ENCODE data around the gene KCTD2. TPM values are rescaled to one million over a fixed set of nuclear protein-coding genes. Genes with fewer than 3 reads are reported as not detected.

The KCTD2 gene, protein sequence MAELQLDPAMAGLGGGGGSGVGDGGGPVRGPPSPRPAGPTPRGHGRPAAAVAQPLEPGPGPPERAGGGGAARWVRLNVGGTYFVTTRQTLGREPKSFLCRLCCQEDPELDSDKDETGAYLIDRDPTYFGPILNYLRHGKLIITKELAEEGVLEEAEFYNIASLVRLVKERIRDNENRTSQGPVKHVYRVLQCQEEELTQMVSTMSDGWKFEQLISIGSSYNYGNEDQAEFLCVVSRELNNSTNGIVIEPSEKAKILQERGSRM
- total RNA-seq = 15.2 and 15.5 TPM in 2 replicates

DNA sequence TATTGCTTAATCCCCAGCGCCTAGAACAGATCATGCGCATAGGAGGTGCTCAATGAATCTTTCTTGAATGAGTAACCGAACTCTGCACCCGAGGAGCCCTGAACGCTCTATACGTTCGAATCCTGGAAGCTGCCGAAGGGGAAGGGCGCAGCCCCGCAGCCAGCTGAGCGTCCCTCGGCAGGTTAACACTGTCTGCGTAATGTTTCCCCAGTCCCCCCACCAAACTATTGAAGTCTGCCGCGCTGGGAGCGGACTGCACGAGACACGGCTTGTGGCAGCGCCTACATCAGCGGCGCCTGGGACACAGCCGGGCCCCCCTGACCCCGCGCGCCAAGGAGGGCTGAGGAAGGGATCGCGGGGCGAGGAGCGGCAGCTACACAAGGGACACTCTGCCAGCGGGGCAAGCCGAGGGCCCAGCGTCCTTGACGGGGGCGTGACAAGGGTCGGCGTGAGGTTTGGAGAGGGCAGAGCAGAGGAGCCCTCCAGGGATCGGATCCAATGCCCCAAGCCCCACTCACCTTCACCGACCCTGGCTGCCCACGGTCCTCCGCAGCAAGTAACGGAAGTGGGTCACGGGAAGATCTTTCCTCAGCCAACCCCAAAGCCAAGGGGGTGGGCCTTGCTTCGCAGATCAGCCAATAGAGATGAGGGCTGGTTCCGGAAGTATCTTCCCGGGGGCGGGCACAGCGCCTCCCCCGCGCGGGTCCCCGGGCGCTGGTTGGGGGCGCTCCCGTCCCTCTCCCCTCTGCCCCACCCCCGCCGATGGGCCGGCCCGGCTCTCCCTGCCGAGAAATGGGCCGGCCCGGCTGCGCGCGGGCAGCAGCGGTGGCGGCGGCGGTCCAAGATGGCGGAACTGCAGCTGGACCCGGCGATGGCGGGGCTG is at the start of gene KCTD2, which contains the start of gene ATP5PD:
Gene KCTD2, plus strand, starts transcription at position 819 of the 883 bp plus-strand sequence. Its CDS starts 26 bp downstream, at position 845.
Gene ATP5PD, minus strand, starts transcription at position 563 of the 883 bp plus-strand sequence. CDS start 4,319 bp downstream, outside the sequence.

DNA sequence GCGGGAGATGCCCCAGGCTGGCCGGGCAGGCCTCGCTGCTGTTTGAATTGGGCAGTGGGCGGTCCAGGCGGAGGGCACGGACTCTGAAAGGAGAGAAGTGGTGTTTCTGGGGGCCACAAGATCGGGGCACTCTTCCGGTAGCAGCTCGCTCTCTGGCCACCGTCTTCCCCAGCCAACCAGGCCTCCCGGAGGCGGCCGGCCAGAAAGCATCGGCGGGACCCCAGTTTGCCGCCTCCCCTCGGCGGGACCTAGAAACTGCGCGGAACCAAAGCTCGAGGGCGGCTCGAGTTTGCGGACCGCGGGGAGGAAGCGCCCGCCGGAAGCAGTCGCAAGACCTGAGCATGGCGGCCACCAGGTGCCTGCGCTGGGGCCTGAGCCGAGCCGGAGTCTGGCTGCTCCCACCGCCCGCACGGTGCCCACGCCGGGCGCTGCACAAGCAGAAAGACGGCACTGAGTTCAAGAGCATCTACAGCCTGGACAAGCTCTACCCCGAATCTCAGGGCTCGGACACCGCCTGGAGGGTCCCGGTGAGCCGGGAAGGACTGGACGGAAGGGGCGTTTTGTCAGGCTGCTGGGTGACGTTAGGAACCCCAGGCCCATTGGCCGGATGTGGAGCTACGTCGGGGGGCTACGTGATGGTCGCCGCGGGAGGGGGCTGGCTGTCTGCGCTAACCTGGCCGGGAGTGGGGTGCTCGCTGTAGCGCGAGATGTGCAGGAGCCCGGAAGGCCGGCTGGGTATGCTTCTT is 34.5 kb upstream of the KCTD2 start, which contains the start of gene MRPL58:
Gene MRPL58, plus strand, starts transcription at position 325 of the 746 bp plus-strand sequence. Its CDS starts 17 bp downstream, at position 342.

DNA sequence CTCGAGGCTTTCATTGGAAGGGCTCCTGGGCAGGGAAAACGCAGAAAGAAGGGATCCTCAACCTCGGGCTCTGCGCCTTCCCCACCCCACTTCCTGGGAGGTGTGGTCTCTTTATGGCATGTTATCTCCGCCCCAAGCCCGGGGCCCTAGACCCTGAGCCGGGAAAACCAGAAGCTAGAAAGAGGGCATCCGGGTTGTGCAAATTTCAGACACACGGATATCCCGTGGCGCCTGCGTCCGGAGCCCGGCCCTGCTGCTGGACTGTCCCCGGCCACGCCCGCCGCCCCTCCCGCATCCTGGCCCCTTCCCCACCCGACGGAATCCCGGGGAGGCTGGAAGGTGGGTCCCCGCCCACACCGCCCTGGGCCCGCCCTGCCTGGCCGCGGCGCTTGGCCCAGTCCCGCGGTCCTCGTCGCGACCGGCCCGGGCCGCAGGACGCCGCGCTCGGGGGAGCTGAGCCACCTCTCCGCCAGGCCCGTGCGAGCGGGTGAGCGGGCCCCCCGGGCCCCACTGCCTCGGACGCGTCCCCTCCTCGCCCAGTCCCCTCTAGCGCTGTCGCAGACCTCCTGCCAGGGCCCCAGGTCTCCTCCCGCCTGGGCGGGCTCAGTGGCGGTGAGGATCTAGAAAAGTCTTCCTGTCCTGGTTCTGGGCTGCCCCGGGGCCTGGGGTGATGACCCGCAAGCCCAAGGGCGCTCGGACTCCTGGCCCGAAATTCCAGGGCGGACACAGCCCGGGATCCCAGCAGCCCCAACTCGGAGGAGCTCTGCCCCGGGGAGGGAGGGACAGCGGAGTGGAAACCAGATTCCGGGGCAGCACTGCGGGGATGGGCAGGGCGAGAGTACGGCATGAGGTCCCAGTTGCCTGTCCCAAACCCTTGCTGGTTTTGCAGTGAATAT is 40.8 kb downstream of the KCTD2 start, which contains the start of gene SLC16A5:
Gene SLC16A5, plus strand, starts transcription at position 397 of the 896 bp plus-strand sequence. CDS start 5,683 bp downstream, outside the sequence.

DNA sequence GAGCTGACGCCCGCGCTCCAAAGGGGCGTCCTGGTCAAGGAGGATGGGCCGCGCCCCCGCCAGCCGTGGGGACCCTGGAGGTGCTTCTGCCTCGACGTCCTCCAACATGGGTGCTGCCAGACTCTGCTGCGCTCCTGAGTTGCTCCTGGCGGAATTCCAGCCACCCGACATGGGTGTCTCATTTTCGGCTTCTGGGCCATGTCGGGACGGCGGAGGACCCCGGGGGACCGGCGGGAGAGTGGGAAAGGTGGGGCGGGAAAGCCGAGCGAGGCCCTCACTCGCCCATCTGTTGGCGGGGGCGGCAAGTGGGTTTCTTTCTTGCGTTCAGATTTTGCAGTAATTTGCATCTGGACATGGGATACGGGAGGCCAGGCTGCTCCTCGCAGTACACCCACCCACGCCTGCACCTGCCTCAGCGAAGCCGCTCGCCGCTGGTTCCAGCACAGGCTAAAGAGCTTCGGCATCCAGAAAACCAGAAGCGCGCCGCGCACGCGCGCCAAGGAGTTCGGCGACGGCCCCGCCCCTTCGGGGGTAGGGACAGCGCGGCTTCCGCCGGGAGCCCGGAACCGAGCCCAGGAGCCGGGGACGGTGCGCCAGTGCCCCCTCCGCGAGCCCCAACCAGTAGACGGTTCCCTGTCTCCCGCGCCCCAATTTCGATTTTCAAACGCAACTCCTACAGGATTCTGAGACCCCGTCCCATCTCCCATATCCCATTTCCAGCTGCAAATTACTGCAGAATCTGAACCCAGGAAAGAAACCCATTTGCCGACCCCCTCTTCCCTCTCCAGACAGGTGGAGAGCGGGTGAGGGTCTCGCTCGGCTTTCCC is 62.6 kb downstream of the KCTD2 start, which contains the start of gene ARMC7:
Gene ARMC7, plus strand, starts transcription at position 563 of the 827 bp plus-strand sequence. CDS start 320 bp downstream, outside the sequence.

Other genes with a start within 250 kb of the KCTD2 start
- 0.11 and 0.12 TPM in 2 replicates for gene GRIN2C, start 187.3 kb upstream of the KCTD2 start, total RNA-seq
- gene FDXR, start 174.2 kb upstream of the KCTD2 start, total RNA-seq = 21.6 and 52.0 TPM in 2 replicates
- not detected in 2 replicates for gene FADS6, start 153.6 kb upstream of the KCTD2 start, total RNA-seq
- gene USH1G, start 124.0 kb upstream of the KCTD2 start, total RNA-seq = under 0.01 TPM in 1 of 2 replicates, not detected in the other
- not detected in 2 replicates for gene OTOP2, start 123.0 kb upstream of the KCTD2 start, total RNA-seq
- gene OTOP3, start 111.3 kb upstream of the KCTD2 start, total RNA-seq = not detected in 2 replicates
- gene HID1, start 74.5 kb upstream of the KCTD2 start, total RNA-seq = 0.44 and 0.75 TPM in 2 replicates
- 11.7 and 14.8 TPM in 2 replicates for gene CDR2L, start 59.6 kb upstream of the KCTD2 start, total RNA-seq
- 35.6 and 57.5 TPM in 2 replicates for gene MRPL58, start 34.6 kb upstream of the KCTD2 start, total RNA-seq
- 293 and 304 TPM in 2 replicates for gene ATP5PD, start 256 bp upstream of the KCTD2 start, total RNA-seq
- 5.2 and 8.7 TPM in 2 replicates for gene SLC16A5, start 40.7 kb downstream of the KCTD2 start, total RNA-seq
- 2.2 and 2.8 TPM in 2 replicates for gene ARMC7, start 62.7 kb downstream of the KCTD2 start, total RNA-seq
- gene NT5C, start 84.5 kb downstream of the KCTD2 start, total RNA-seq = 42.7 and 77.2 TPM in 2 replicates
- 99.0 and 156 TPM in 2 replicates for gene JPT1, start 107.3 kb downstream of the KCTD2 start, total RNA-seq
- gene SUMO2, start 135.7 kb downstream of the KCTD2 start, total RNA-seq = 116 and 122 TPM in 2 replicates
- gene NUP85, start 158.5 kb downstream of the KCTD2 start, total RNA-seq = 25.9 and 56.6 TPM in 2 replicates
- 10.4 and 16.0 TPM in 2 replicates for gene GGA3, start 214.4 kb downstream of the KCTD2 start, total RNA-seq
- gene MRPS7, start 214.7 kb downstream of the KCTD2 start, total RNA-seq = 44.0 and 62.5 TPM in 2 replicates
- 7.6 and 8.3 TPM in 2 replicates for gene MIF4GD, start 224.0 kb downstream of the KCTD2 start, total RNA-seq
- 6.1 and 11.0 TPM in 2 replicates for gene SLC25A19, start 242.2 kb downstream of the KCTD2 start, total RNA-seq

All from uterine smooth muscle cell (primary cell).